PC-9 (cell line): ENCODE results near the gene TMEM150A.

Experiments
- EZH2 ChIP-seq: fragments of 200-600 bp; sonication (generic); IDR thresholded peaks from 2 replicates; pipeline ENCODE4 v1.8.0; 2017; ENCODE audit warnings: antibody characterized with exemption, low read depth
- TF ChIP-seq, protein P1 (sequence below): fragments of 200-600 bp; sonication (generic); conservative IDR thresholded peaks from 2 replicates; pipeline ENCODE4 v1.6.1; 2017; ENCODE audit warnings: mixed run types, antibody characterized with exemption, mild to moderate bottlenecking, moderate library complexity

DNA sequence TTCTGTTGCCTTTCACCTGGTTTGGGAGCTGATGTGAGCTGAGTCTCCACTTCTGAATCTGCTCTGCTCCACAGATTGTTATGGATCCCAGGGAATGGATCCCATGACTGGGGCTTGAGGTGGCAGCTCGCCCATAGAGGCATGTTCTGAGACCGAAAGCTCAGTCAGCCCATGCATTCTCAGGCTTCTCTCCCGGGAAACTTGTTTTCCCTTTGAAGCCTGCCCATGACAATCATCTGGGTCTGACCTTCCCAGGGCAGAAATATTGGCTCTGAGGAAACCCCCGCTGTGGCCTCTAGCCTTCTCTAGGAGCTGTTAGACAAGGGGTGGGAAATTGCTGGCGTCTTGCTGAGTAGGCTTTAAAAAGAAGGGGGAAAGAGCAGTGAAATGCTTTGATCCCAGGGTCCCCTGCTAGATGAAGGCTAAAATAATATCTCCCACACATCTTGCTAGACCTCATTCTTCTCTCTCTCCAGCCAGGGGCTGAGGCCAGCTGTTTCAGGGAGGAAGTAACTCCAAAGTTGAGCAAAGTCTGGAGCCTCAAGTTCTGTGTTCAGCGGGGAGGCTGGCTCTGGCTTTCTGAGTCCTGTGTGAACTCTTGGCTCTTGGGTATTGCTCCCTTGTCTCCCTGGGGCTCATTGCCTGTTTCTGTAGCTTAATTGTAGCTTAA lies 23.1 kb downstream of the TMEM150A start:
- TF ChIP-seq, protein P1, sequence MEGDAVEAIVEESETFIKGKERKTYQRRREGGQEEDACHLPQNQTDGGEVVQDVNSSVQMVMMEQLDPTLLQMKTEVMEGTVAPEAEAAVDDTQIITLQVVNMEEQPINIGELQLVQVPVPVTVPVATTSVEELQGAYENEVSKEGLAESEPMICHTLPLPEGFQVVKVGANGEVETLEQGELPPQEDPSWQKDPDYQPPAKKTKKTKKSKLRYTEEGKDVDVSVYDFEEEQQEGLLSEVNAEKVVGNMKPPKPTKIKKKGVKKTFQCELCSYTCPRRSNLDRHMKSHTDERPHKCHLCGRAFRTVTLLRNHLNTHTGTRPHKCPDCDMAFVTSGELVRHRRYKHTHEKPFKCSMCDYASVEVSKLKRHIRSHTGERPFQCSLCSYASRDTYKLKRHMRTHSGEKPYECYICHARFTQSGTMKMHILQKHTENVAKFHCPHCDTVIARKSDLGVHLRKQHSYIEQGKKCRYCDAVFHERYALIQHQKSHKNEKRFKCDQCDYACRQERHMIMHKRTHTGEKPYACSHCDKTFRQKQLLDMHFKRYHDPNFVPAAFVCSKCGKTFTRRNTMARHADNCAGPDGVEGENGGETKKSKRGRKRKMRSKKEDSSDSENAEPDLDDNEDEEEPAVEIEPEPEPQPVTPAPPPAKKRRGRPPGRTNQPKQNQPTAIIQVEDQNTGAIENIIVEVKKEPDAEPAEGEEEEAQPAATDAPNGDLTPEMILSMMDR, result no peak
- no peak for TF ChIP-seq EZH2
